HG03280 (cell line): Measurements from ENCODE around the gene PRKAG2.
"Not testable (repeated sequence)": the region's sequence is repeated elsewhere in the genome, so short reads cannot be mapped to it uniquely, and the experiment has no call there.

ENCODE experiments used
- ATAC-seq: cut with Tn5 transposase; IDR thresholded peaks from one replicate; pipeline ENCODE4 v1.9.1; 2021; ENCODE audit warnings: mild to moderate bottlenecking, moderate library complexity; ENCODE audit not compliant: unreplicated experiment

PRKAG2 gene

GRCh38 chr7:151579644-151580043, 297.3 kb downstream of the PRKAG2 start:
- no peak for ATAC-seq

- ATAC-seq: no peak
Measured at GRCh38 chr7:151575410-151575809, 301.5 kb downstream of the PRKAG2 start.

GRCh38 chr7:151573046-151573445, 303.9 kb downstream of the PRKAG2 start:
- ATAC-seq: not testable (repeated sequence)

- no peak for ATAC-seq
Measured at GRCh38 chr7:151572136-151572535, 304.8 kb downstream of the PRKAG2 start.

GRCh38 chr7:151571471-151571870, 305.4 kb downstream of the PRKAG2 start:
- no peak for ATAC-seq

- ATAC-seq: no peak
Measured at GRCh38 chr7:151570366-151570915, 306.5 kb downstream of the PRKAG2 start.

- ATAC-seq: no peak
Measured at GRCh38 chr7:151568956-151569940, 307.7 kb downstream of the PRKAG2 start.

GRCh38 chr7:151566897-151567320, 310.0 kb downstream of the PRKAG2 start:
- ATAC-seq: no peak

- no peak for ATAC-seq
Measured at GRCh38 chr7:151565541-151565940, 311.4 kb downstream of the PRKAG2 start.

GRCh38 chr7:151560243-151560642, 316.7 kb downstream of the PRKAG2 start:
- no peak for ATAC-seq

- ATAC-seq: no peak
Measured at GRCh38 chr7:151559557-151560183, 317.2 kb downstream of the PRKAG2 start.

GRCh38 chr7:151558575-151558974, 318.3 kb downstream of the PRKAG2 start:
- ATAC-seq: no peak

- no peak for ATAC-seq
Measured at GRCh38 chr7:151556592-151556991, 320.3 kb downstream of the PRKAG2 start.

GRCh38 chr7:151553356-151553755, 323.6 kb downstream of the PRKAG2 start:
- no peak for ATAC-seq

- no peak for ATAC-seq
Measured at GRCh38 chr7:151552352-151553028, 324.4 kb downstream of the PRKAG2 start.

- no peak for ATAC-seq
Measured at GRCh38 chr7:151551820-151552219, 325.1 kb downstream of the PRKAG2 start.

- no peak for ATAC-seq
Measured at GRCh38 chr7:151550656-151551286, 326.1 kb downstream of the PRKAG2 start.

GRCh38 chr7:151549644-151550043, 327.3 kb downstream of the PRKAG2 start:
- no peak for ATAC-seq

GRCh38 chr7:151549083-151549482, 327.8 kb downstream of the PRKAG2 start:
- no peak for ATAC-seq

- ATAC-seq: no peak
Measured at GRCh38 chr7:151544183-151544582, 332.7 kb downstream of the PRKAG2 start.
